ENCODE data around the gene GOLGA8S.
"Not testable (repeated sequence)": the region's sequence is repeated elsewhere in the genome, so short reads cannot be mapped to it uniquely, and the experiment has no call there.

Gene GOLGA8S

GRCh38 chr15:23354448-23354847, at the start of gene GOLGA8S:
Gene GOLGA8S, plus strand, starts transcription at chr15:23354748. Its CDS starts 62 bp downstream, at chr15:23354810.
- DNase-seq = not testable (repeated sequence)

GRCh38 chr15:23304805-23305204, 49.7 kb upstream of the GOLGA8S start:
- DNase-seq = not testable (repeated sequence)

- not testable (repeated sequence) for DNase-seq
Measured at GRCh38 chr15:23305921-23306320, 48.6 kb upstream of the GOLGA8S start.

GRCh38 chr15:23311233-23311632, 43.3 kb upstream of the GOLGA8S start:
- DNase-seq = not testable (repeated sequence)

- DNase-seq = not testable (repeated sequence)
Measured at GRCh38 chr15:23334096-23334495, 20.5 kb upstream of the GOLGA8S start, which contains the start of gene GOLGA6L26. Gene GOLGA6L26, minus strand, starts transcription at chr15:23334196. Its CDS starts 61 bp downstream, at chr15:23334135.

GRCh38 chr15:23362622-23363021, 8.1 kb downstream of the GOLGA8S start:
- not testable (repeated sequence) for DNase-seq

- not testable (repeated sequence) for DNase-seq
Measured at GRCh38 chr15:23364261-23364660, 9.7 kb downstream of the GOLGA8S start.

GRCh38 chr15:23370578-23370977, 16.0 kb downstream of the GOLGA8S start:
- DNase-seq = no peak

- DNase-seq = not testable (repeated sequence)
Measured at GRCh38 chr15:23371134-23371533, 16.6 kb downstream of the GOLGA8S start.

- not testable (repeated sequence) for DNase-seq
Measured at GRCh38 chr15:23371868-23372267, 17.3 kb downstream of the GOLGA8S start.

- DNase-seq = no peak
Measured at GRCh38 chr15:23372284-23372683, 17.7 kb downstream of the GOLGA8S start.

GRCh38 chr15:23372891-23373600, 18.5 kb downstream of the GOLGA8S start:
- DNase-seq = not testable (repeated sequence)

GRCh38 chr15:23374226-23374625, 19.7 kb downstream of the GOLGA8S start:
- not testable (repeated sequence) for DNase-seq

- not testable (repeated sequence) for DNase-seq
Measured at GRCh38 chr15:23378946-23379345, 24.4 kb downstream of the GOLGA8S start.

GRCh38 chr15:23380700-23381099, 26.2 kb downstream of the GOLGA8S start:
- DNase-seq = not testable (repeated sequence)

GRCh38 chr15:23381192-23381591, 26.6 kb downstream of the GOLGA8S start:
- not testable (repeated sequence) for DNase-seq

- DNase-seq = no peak
Measured at GRCh38 chr15:23384371-23384770, 29.8 kb downstream of the GOLGA8S start.

- no peak for DNase-seq
Measured at GRCh38 chr15:23385886-23386430, 31.4 kb downstream of the GOLGA8S start.

GRCh38 chr15:23387621-23388190, 33.2 kb downstream of the GOLGA8S start:
- no peak for DNase-seq

- DNase-seq = no peak
Measured at GRCh38 chr15:23395030-23395692, 40.6 kb downstream of the GOLGA8S start.

GRCh38 chr15:23395832-23396231, 41.3 kb downstream of the GOLGA8S start:
- DNase-seq = no peak

GRCh38 chr15:23397779-23398178, 43.2 kb downstream of the GOLGA8S start:
- DNase-seq = no peak

- DNase-seq = not testable (repeated sequence)
Measured at GRCh38 chr15:23398357-23398756, 43.8 kb downstream of the GOLGA8S start.
